Lower leg skin (tissue), 4 donors: ENCODE results near the gene DAD1. TPM values are rescaled to one million over a fixed set of nuclear protein-coding genes. Genes with fewer than 3 reads are reported as not detected.

ENCODE experiments used
- DNase-seq, 2 donors: peaks; one replicate each; pipeline ENCODE4 v3.0.0-alpha.2; 2019; ENCODE audit warnings: low spot score in 2 of 2
- H3K4me3 ChIP-seq: fragments of 200-600 bp; sonication (generic); 2 replicates; pipeline ENCODE4 v1.5.1; 2017; ENCODE audit warnings: mild to moderate bottlenecking, low read depth; ENCODE audit not compliant: poor library complexity, severe bottlenecking
- CTCF ChIP-seq, 3 donors: fragments of 450-650 bp; IDR thresholded peaks; one replicate each; pipeline ENCODE4 v1.5.1; 2016; ENCODE audit warnings: antibody characterized with exemption in 3 of 3, mild to moderate bottlenecking in 3 of 3, moderate library complexity in 2 of 3
- POLR2A ChIP-seq, 2 donors: fragments of 450-650 bp; IDR thresholded peaks; one replicate each; pipeline ENCODE4 v1.6.1; 2016 to 2017; ENCODE audit warnings: antibody characterized with exemption in 2 of 2, mild to moderate bottlenecking in 1 of 2, moderate library complexity in 1 of 2
- WGBS, 2 donors: methylation state at CpG; one replicate each; pipeline ENCODE4 v1.1.5; 2018; 5-methylcytosine and 5-hydroxymethylcytosine counted together
- intact Hi-C: fragments of 100-400 bp; cut with DNase I; formaldehyde crosslinking; loops from one replicate; pipeline ENCODE4 v1.15.0; 2023; ENCODE audit warnings: low total_unique reads
- total RNA-seq, 4 donors: library from RNA; depleted of rRNA; stranded (reverse); fragments of >200 nt; gene quantifications; one replicate each; pipeline ENCODE4 v1.1.0, GENCODE V29; 2016

The DAD1 gene
- total RNA-seq, 4 donors from 2014 or later: 103 to 131 (median 124) TPM

GRCh38 chr14:22564463-22564862, 24.6 kb downstream of the DAD1 start:
- intact Hi-C loops: loop anchor here (10.0 kb wide), 1 partner anchor 250 kb away; the partner anchor contains the start of gene SLC7A7
- no peak overlapping the region for H3K4me3 ChIP-seq
- DNase-seq: no peak
- no peak for TF ChIP-seq CTCF (IDR thresholded peaks at IDR 0.05)
- no peak for TF ChIP-seq POLR2A (IDR thresholded peaks at IDR 0.05)
- WGBS, 2 donors: 47 to 49% methylated on average over 1 of the region's 1 CpG

- DNase-seq: no peak
- intact Hi-C loops: loop anchor here (10.0 kb wide), 1 partner anchor 251 kb away; the partner anchor contains the start of gene SLC7A7
- WGBS, 2 donors: 74 to 84% methylated on average over 5 of the region's 5 CpGs
- TF ChIP-seq CTCF (IDR thresholded peaks at IDR 0.05): no peak
- no peak overlapping the region for H3K4me3 ChIP-seq
Observed at GRCh38 chr14:22563987-22564386, 25.0 kb downstream of the DAD1 start.

GRCh38 chr14:22561661-22562579, 27.1 kb downstream of the DAD1 start:
- no peak for DNase-seq
- TF ChIP-seq POLR2A (IDR thresholded peaks at IDR 0.05): no peak
- TF ChIP-seq CTCF (IDR thresholded peaks at IDR 0.05): no peak
- intact Hi-C loops: loop anchor here (10.0 kb wide), 1 partner anchor 253 kb away; the partner anchor contains the start of gene SLC7A7
- WGBS, 2 donors: 71 to 76% methylated on average over 11 of the region's 11 CpGs
- H3K4me3 ChIP-seq: no peak overlapping the region

- TF ChIP-seq CTCF (IDR thresholded peaks at IDR 0.05): no peak
- no peak for TF ChIP-seq POLR2A (IDR thresholded peaks at IDR 0.05)
- 66 to 67% methylated on average over 3 of the region's 3 CpGs for WGBS, 2 donors
- intact Hi-C loops: loop anchor here (10.0 kb wide), 1 partner anchor 253 kb away; the partner anchor contains the start of gene SLC7A7
Observed at GRCh38 chr14:22561366-22561660, 27.7 kb downstream of the DAD1 start.

GRCh38 chr14:22560662-22561365, 28.2 kb downstream of the DAD1 start:
- no peak for TF ChIP-seq POLR2A (IDR thresholded peaks at IDR 0.05)
- no peak for TF ChIP-seq CTCF (IDR thresholded peaks at IDR 0.05)
- no peak overlapping the region for H3K4me3 ChIP-seq
- 75 to 76% methylated on average over 13 of the region's 13 CpGs for WGBS, 2 donors
- intact Hi-C loops: loop anchor here (10.0 kb wide), 1 partner anchor 254 kb away; the partner anchor contains the start of gene SLC7A7
- DNase-seq: no peak

More at GRCh38 chr14:22561366-22561660, 27.7 kb downstream of the DAD1 start:
- H3K4me3 ChIP-seq: no peak overlapping the region
- DNase-seq: no peak
